Retinal pigment epithelial cell (primary cell): ENCODE measurements around the gene LRRC66.

Experiments
- DNase-seq: peaks from one replicate; pipeline ENCODE4 v3.0.0-alpha.2; 2010; ENCODE audit warnings: low read depth
- H3K4me3 ChIP-seq: 2 replicates; pipeline ENCODE4 v1.5.1; 2011; ENCODE audit warnings: mild to moderate bottlenecking, low read length, control low read depth, moderate library complexity
- CTCF ChIP-seq: conservative IDR thresholded peaks from 2 replicates; pipeline ENCODE4 v1.5.1; 2011; ENCODE audit warnings: low read depth, low read length, control low read depth, inconsistent platforms

Gene LRRC66

GRCh38 chr4:52019936-52020657 lies at the start of gene LRRC66:
Gene LRRC66 (minus strand): TSS chr4:52020363. CDS start chr4:52017613, 2,750 bp downstream.
- no peak for DNase-seq
- no peak for TF ChIP-seq CTCF
- H3K4me3 ChIP-seq = no peak within 1 kb of the TSS

GRCh38 chr4:52069571-52069970 lies 49.4 kb upstream of the LRRC66 start:
- no peak for TF ChIP-seq CTCF
- no peak overlapping the region for H3K4me3 ChIP-seq
- no peak for DNase-seq

DNA sequence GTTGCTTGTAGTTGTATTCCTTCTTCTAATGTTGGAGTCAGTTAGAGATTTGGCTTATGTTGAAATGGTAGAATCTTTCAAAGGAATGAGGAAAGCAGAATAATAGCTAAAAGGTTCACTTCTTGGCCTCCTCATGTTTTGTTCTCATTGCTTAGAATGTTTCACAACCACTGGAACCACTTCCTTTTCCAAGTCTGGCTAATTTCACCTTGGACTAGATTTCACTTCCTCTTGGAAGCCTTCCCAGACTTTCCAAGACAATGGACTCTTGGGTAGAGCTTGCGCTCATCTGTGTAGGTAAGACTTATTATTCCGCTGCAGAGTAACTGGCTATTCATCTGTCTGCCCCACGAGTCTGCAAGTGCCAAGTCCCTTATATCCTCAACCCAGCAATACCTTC lies 39.2 kb upstream of the LRRC66 start:
- DNase-seq = no peak
- H3K4me3 ChIP-seq = no peak overlapping the region
- no peak for TF ChIP-seq CTCF

- no peak overlapping the region for H3K4me3 ChIP-seq
- no peak for TF ChIP-seq CTCF
Observed at GRCh38 chr4:52058275-52058674, 38.1 kb upstream of the LRRC66 start.

DNA sequence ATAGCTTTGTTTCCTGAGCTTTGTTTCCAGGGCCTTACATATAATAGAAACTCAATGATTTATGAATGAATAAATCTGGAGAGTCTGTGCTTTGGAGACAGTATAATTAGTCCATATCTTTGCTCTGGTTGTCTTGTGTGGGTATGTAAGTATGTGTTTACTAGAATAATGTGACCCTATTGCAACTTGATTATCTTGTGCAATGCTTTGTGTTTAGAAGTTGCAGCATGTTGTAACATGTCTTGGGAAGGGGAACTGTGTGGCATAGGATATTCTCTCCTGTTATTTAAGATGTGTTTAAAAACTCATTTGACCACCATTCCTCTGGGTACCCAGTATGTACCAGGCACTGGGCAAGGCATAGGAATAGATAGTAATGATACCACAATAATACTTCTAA lies 37.0 kb upstream of the LRRC66 start:
- H3K4me3 ChIP-seq = no peak overlapping the region
- DNase-seq = no peak
- TF ChIP-seq CTCF = no peak

More at GRCh38 chr4:52058275-52058674, 38.1 kb upstream of the LRRC66 start:
- DNase-seq = no peak

DNA sequence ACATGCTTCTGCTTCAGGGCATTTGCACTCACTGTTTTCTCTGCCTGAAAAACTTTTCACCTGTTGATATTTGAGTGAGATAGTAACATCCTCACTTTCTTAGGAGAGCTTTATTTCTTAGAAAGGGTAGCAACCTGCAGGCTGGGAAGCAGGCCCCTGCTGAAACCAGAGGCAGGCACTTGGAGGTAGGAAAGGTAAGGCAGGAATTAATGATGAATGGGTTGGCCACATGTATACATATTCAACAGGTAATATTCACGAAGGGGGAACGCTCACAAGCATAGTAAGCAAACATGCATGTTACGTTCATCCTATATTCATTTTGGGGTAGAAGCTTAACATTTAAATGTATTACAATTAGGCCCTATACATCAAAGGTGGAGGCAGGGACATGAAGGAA lies 34.1 kb upstream of the LRRC66 start:
- DNase-seq = no peak
- no peak overlapping the region for H3K4me3 ChIP-seq
- TF ChIP-seq CTCF = no peak

DNA sequence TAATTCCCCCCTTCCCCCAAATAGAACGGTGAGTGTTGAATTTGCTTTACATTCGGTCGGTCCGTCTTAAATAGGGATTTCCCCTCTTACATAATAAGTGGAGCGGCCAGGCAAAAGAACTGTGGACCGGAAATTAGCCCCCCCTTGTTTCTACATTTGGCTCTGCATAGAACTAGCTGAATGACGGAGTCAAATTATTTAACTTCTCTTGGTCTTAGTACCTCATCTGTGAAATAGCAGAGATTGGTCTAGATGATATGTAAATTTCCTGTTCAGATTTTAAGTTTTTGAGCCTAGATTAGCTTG lies 32.3 kb upstream of the LRRC66 start:
- TF ChIP-seq CTCF = no peak
- peak overlapping the region; percentile 77 for H3K4me3 ChIP-seq
- DNase-seq = no peak
